CD4-positive, alpha-beta T cell (primary cell): Measurements from ENCODE around the gene EPHX1. TPM values are rescaled to one million over a fixed set of nuclear protein-coding genes. Genes with fewer than 3 reads are reported as not detected.

ENCODE experiments used
- ATAC-seq: fragments of 200-7000 bp; cut with Tn5 transposase; one replicate; pipeline ENCODE4 v1.10.0; 2022; ENCODE audit warnings: mild to moderate bottlenecking; ENCODE audit not compliant: poor library complexity
- CTCF ChIA-PET: fragments of 350-600 bp; sonication (Branson Sonifier 250); formaldehyde crosslinking; loops from one replicate; lab custom pipeline; 2021; ENCODE audit warnings: antibody characterized with exemption, inconsistent platforms; lab: Charles Lee
- POLR2A ChIA-PET: fragments of 350-600 bp; sonication (Branson Sonifier 250); formaldehyde crosslinking; loops from one replicate; lab custom pipeline; 2021; ENCODE audit warnings: antibody characterized with exemption, inconsistent platforms; lab: Charles Lee
- DNase-seq, 14 experiments: peaks; one replicate each; pipeline ENCODE4 v3.0.0-alpha.2; 2013 to 2020; ENCODE audit warnings: mixed read lengths in 2 of 14
- H3K27ac ChIP-seq, 2 donors: one replicate each; pipeline versions ENCODE4 v1.5.1 to v1.7.0; 2013; ENCODE audit warnings: low read length in 2 of 2, low read depth in 1 of 2, mild to moderate bottlenecking in 1 of 2
- H3K27me3 ChIP-seq, 2 experiments: 1 replicate in 1 of 2; 2 replicates in 1 of 2; pipeline versions ENCODE4 v1.6.1 to v1.7.0; 2013; ENCODE audit warnings: low read length in 2 of 2, control low read depth in 1 of 2, mild to moderate bottlenecking in 1 of 2, moderate library complexity in 1 of 2; ENCODE audit not compliant: insufficient read depth in 2 of 2, control insufficient read depth in 1 of 2
- H3K36me3 ChIP-seq: one replicate; pipeline ENCODE4 v1.6.1; 2013; ENCODE audit warnings: low read length, control low read depth; ENCODE audit not compliant: insufficient read depth
- H3K4me1 ChIP-seq: one replicate; pipeline ENCODE4 v1.6.1; 2013; ENCODE audit warnings: low read length, control low read depth; ENCODE audit not compliant: insufficient read depth
- H3K4me3 ChIP-seq: one replicate; pipeline ENCODE4 v1.5.1; 2013; ENCODE audit warnings: mild to moderate bottlenecking, low read length, moderate library complexity
- H3K9me3 ChIP-seq, 2 experiments: 1 replicate in 1 of 2; 2 replicates in 1 of 2; pipeline versions ENCODE4 v1.6.1 to v1.7.0; 2013; ENCODE audit warnings: low read length in 2 of 2, mild to moderate bottlenecking in 2 of 2, control low read depth in 1 of 2, moderate library complexity in 1 of 2; ENCODE audit not compliant: control insufficient read depth in 1 of 2, insufficient read depth in 1 of 2
- H3K27ac Mint-ChIP-seq: one replicate; pipeline ENCODE4 v1.8.0; 2020; ENCODE audit warnings: mixed read lengths
- H3K27me3 Mint-ChIP-seq: one replicate; pipeline ENCODE4 v1.8.0; 2021; ENCODE audit warnings: mixed read lengths
- H3K36me3 Mint-ChIP-seq: one replicate; pipeline ENCODE4 v1.8.0; 2021; ENCODE audit warnings: low read depth, mixed read lengths
- H3K4me1 Mint-ChIP-seq: one replicate; pipeline ENCODE4 v1.8.0; 2021; ENCODE audit warnings: low read depth, mixed read lengths
- H3K4me3 Mint-ChIP-seq: one replicate; pipeline ENCODE4 v1.8.0; 2020; ENCODE audit warnings: mild to moderate bottlenecking, mixed read lengths
- H3K9me3 Mint-ChIP-seq: one replicate; pipeline ENCODE4 v1.8.0; 2020; ENCODE audit warnings: mixed read lengths
- CTCF ChIP-seq: fragments of 200-600 bp; IDR thresholded peaks from one replicate; pipeline ENCODE4 v1.8.0; 2022; ENCODE audit warnings: antibody characterized with exemption, mild to moderate bottlenecking
- intact Hi-C, 2 experiments: fragments of 100-400 bp; cut with DNase I in 1 of 2; cut with micrococcal nuclease in 1 of 2; formaldehyde crosslinking; loops; one replicate each; pipeline versions ENCODE4 v1.15.1 to v1.9.0; 2023 to 2025; cut with DNase I, micrococcal nuclease
- total RNA-seq, 174 experiments: library from RNA in 2 of 174; stranded (reverse) in 2 of 174; gene quantifications; one replicate each; pipeline ENCODE4 v1.2.3 and lab custom pipeline; 2021 to 2026

EPHX1 gene
- total RNA-seq, 2 experiments from 2014 or later, result 0.34 to 0.47 TPM

GRCh38 chr1:225762002-225762441 lies 47.9 kb upstream of the EPHX1 start:
- DNase-seq (no peak), ATAC-seq (no peak)
- H3K27me3 ChIP-seq, result peaks cover 4 to 6% of the 10 kb centered on the region in 2 experiments
- ChIA-PET POLR2A (no interaction called here), CTCF (interaction anchor here (2.1 kb wide), 1 partner anchor 15 kb away, joined by 6 read pairs; the partner anchor contains the start of gene SRP9)
- H3K27ac ChIP-seq, result no peak overlapping the region
- TF ChIP-seq CTCF, result no peak
- Mint-ChIP-seq H3K4me3 (no peak overlapping the region), H3K4me1 (no peaks in the 10 kb centered on the region), H3K27ac (no peak overlapping the region), H3K36me3 (no peaks in the 10 kb centered on the region), H3K27me3 (peaks cover 7% of the 10 kb centered on the region), H3K9me3 (no peaks in the 10 kb centered on the region)
- H3K9me3 ChIP-seq, result no peaks in the 10 kb centered on the region
- no peaks in the 10 kb centered on the region for H3K4me1 ChIP-seq
- no peak overlapping the region for H3K4me3 ChIP-seq
- no peaks in the 10 kb centered on the region for H3K36me3 ChIP-seq
- intact Hi-C loops, result no loop called here

- peaks cover 4 to 6% of the 10 kb centered on the region in 2 experiments for H3K27me3 ChIP-seq
- no peak overlapping the region for H3K27ac ChIP-seq
- no peaks in the 10 kb centered on the region for H3K36me3 Mint-ChIP-seq
- no peaks in the 10 kb centered on the region for H3K9me3 ChIP-seq
- no peaks in the 10 kb centered on the region for H3K4me1 Mint-ChIP-seq
- H3K36me3 ChIP-seq, result no peaks in the 10 kb centered on the region
- H3K27ac Mint-ChIP-seq, result no peak overlapping the region
- intact Hi-C loops, result no loop called here
- no peak overlapping the region for H3K4me3 ChIP-seq
- CTCF ChIA-PET, result interaction anchor here (2.1 kb wide), 1 partner anchor 15 kb away, joined by 6 read pairs; the partner anchor contains the start of gene SRP9
- DNase-seq (no peak), ATAC-seq (no peak)
- no peak for TF ChIP-seq CTCF
- H3K9me3 Mint-ChIP-seq, result no peaks in the 10 kb centered on the region
- no peaks in the 10 kb centered on the region for H3K4me1 ChIP-seq
- POLR2A ChIA-PET, result no interaction called here
- H3K27me3 Mint-ChIP-seq, result peaks cover 7% of the 10 kb centered on the region
- H3K4me3 Mint-ChIP-seq, result no peak overlapping the region
Measured at GRCh38 chr1:225762444-225762843, 47.5 kb upstream of the EPHX1 start.

- no peak overlapping the region for H3K27ac ChIP-seq
- DNase-seq (no peak), ATAC-seq (no peak)
- Mint-ChIP-seq H3K9me3 (no peaks in the 10 kb centered on the region), H3K36me3 (no peaks in the 10 kb centered on the region), H3K4me3 (no peak overlapping the region), H3K27ac (no peak overlapping the region), H3K27me3 (peaks cover 7% of the 10 kb centered on the region), H3K4me1 (no peaks in the 10 kb centered on the region)
- H3K4me3 ChIP-seq, result no peak overlapping the region
- no peaks in the 10 kb centered on the region for H3K4me1 ChIP-seq
- ChIA-PET CTCF (interaction anchor here (2.1 kb wide), 1 partner anchor 13 kb away, joined by 6 read pairs; the partner anchor contains the start of gene SRP9), POLR2A (interaction anchor here (1.3 kb wide), 1 partner anchor 14 kb away, joined by 4 read pairs; the partner anchor contains the start of gene SRP9)
- H3K36me3 ChIP-seq, result no peaks in the 10 kb centered on the region
- intact Hi-C loops, result no loop called here
- peaks cover 4 to 6% of the 10 kb centered on the region in 2 experiments for H3K27me3 ChIP-seq
- no peaks in the 10 kb centered on the region for H3K9me3 ChIP-seq
- no peak for TF ChIP-seq CTCF
Measured at GRCh38 chr1:225763716-225764548, 46.0 kb upstream of the EPHX1 start.
